Transverse colon (tissue), 3 donors: Measurements from ENCODE around the gene SLC6A20.

Source experiments
- CTCF ChIP-seq, 5 experiments: fragments of 200-600 bp in 3 of 5; fragments of 450-650 bp in 2 of 5; sonication (generic) in 3 of 5; IDR thresholded peaks; 1 replicate in 2 of 5; 2 replicates in 3 of 5; pipeline ENCODE4 v1.5.1; 2016 to 2017; ENCODE audit warnings: antibody characterized with exemption in 5 of 5, inconsistent platforms in 3 of 5, mild to moderate bottlenecking in 2 of 5, moderate library complexity in 1 of 5
- EP300 ChIP-seq: sonication (generic); formaldehyde crosslinking; IDR thresholded peaks from one replicate; pipeline ENCODE4 v1.6.1; 2017; ENCODE audit warnings: antibody characterized with exemption, low read depth

- TF ChIP-seq EP300 (no peak), CTCF (IDR thresholded peaks at IDR 0.05) (no peak)
These were observed 841 bp downstream of the SLC6A20 start for GRCh38 chr3:45795509-45795881.
